Panc1 (cell line): Measurements from ENCODE around the gene FGF9. TPM values are rescaled to one million over a fixed set of nuclear protein-coding genes. Genes with fewer than 3 reads are reported as not detected.

Experiments used
- ATAC-seq: fragments of 200-7000 bp; cut with Tn5 transposase; 2 replicates; pipeline ENCODE4 v1.9.1; 2020; ENCODE audit warnings: mild to moderate bottlenecking, moderate library complexity
- BruUV-seq: library from RNA; stranded (reverse); fragments of 400-500 nt; replicated peaks from 2 replicates; lab custom pipeline; 2021; lab: Mats Ljungman, UMichigan
- CTCF ChIA-PET: fragments of 300-600 bp; sonication (Branson Sonifier 250); formaldehyde crosslinking; loops from one replicate; lab custom pipeline; 2022; ENCODE audit warnings: antibody characterized with exemption; lab: Charles Lee
- POLR2A ChIA-PET: fragments of 300-600 bp; sonication (Branson Sonifier 250); formaldehyde crosslinking; loops from one replicate; lab custom pipeline; 2022; ENCODE audit warnings: antibody characterized with exemption; lab: Charles Lee
- DNase-seq: peaks from one replicate; pipeline ENCODE4 v3.0.0-alpha.2; 2010; ENCODE audit warnings: low read depth, low spot score
- H3K27ac ChIP-seq: 2 replicates; pipeline ENCODE4 v1.5.1; 2011; ENCODE audit warnings: mild to moderate bottlenecking, low read length, inconsistent platforms
- H3K27me3 ChIP-seq: fragments of 200-500 bp; sonication (Bioruptor generic); 2 replicates; pipeline ENCODE4 v1.6.0; 2014; ENCODE audit warnings: low read length, inconsistent platforms; ENCODE audit not compliant: control insufficient read depth, insufficient read depth
- H3K36me3 ChIP-seq: fragments of 200-500 bp; sonication (Bioruptor generic); 2 replicates; pipeline ENCODE4 v1.5.1; 2014; ENCODE audit warnings: inconsistent platforms, mild to moderate bottlenecking, low read length, moderate library complexity; ENCODE audit not compliant: control insufficient read depth, insufficient read depth
- H3K4me1 ChIP-seq: 2 replicates; pipeline ENCODE4 v1.5.1; 2011; ENCODE audit warnings: inconsistent platforms, mild to moderate bottlenecking, low read length, moderate library complexity; ENCODE audit not compliant: control insufficient read depth, insufficient read depth
- H3K4me3 ChIP-seq, 2 experiments: 2 replicates each; pipeline ENCODE4 v1.5.1; 2011 to 2012; ENCODE audit warnings: low read depth in 2 of 2, low read length in 2 of 2, mild to moderate bottlenecking in 2 of 2, inconsistent platforms in 1 of 2, moderate library complexity in 1 of 2
- H3K9me3 ChIP-seq: fragments of 200-500 bp; sonication (Bioruptor generic); 2 replicates; pipeline ENCODE4 v1.5.1; 2014; ENCODE audit warnings: low read depth, mild to moderate bottlenecking, inconsistent platforms, low read length, moderate library complexity; ENCODE audit not compliant: control insufficient read depth, insufficient read depth
- POLR2AphosphoS5 ChIP-seq: IDR thresholded peaks from 2 replicates; pipeline ENCODE4 v1.6.1; 2012; ENCODE audit warnings: mild to moderate bottlenecking, low read depth, low read length, moderate library complexity
- SIN3A ChIP-seq: IDR thresholded peaks from 2 replicates; pipeline ENCODE4 v1.6.1; 2012; ENCODE audit warnings: low read depth, mild to moderate bottlenecking, low read length, moderate library complexity, borderline replicate concordance; ENCODE audit not compliant: insufficient read depth
- TCF7L2 ChIP-seq: IDR thresholded peaks from 2 replicates; pipeline ENCODE4 v1.6.1; 2011; ENCODE audit warnings: mild to moderate bottlenecking, low read depth, low read length, inconsistent platforms
- in situ Hi-C: cut with HindIII; loops from 2 replicates; pipeline ENCODE4 v1.10.0; 2016; ENCODE audit warnings: low sequenced_read_pairs, low pct_unique_long_range_greater_than_20kb
- intact Hi-C: fragments of 100-400 bp; cut with micrococcal nuclease; formaldehyde crosslinking; loops from one replicate; pipeline ENCODE4 v1.10.0; 2022; ENCODE audit not compliant: unreplicated experiment
- total RNA-seq: library from RNA; stranded (reverse); gene quantifications from one replicate; pipeline ENCODE4 v1.2.1, GENCODE V29; 2021; ENCODE audit not compliant: unreplicated experiment
- TF ChIP-seq, protein P1 (sequence below): fragments of 450-650 bp; IDR thresholded peaks from 2 replicates; pipeline ENCODE4 v1.5.1; 2017; ENCODE audit warnings: mild to moderate bottlenecking
- TF ChIP-seq, protein P2 (sequence below), 2 experiments: IDR thresholded peaks; 2 replicates each; pipeline ENCODE4 v1.6.1; 2011 to 2012; ENCODE audit warnings: low read depth in 2 of 2, control low read depth in 1 of 2, low read length in 1 of 2, mild to moderate bottlenecking in 1 of 2, moderate library complexity in 1 of 2; ENCODE audit not compliant: insufficient read depth in 1 of 2

Gene FGF9
- total RNA-seq, 1 experiment from 2014 or later, result not detected

DNA sequence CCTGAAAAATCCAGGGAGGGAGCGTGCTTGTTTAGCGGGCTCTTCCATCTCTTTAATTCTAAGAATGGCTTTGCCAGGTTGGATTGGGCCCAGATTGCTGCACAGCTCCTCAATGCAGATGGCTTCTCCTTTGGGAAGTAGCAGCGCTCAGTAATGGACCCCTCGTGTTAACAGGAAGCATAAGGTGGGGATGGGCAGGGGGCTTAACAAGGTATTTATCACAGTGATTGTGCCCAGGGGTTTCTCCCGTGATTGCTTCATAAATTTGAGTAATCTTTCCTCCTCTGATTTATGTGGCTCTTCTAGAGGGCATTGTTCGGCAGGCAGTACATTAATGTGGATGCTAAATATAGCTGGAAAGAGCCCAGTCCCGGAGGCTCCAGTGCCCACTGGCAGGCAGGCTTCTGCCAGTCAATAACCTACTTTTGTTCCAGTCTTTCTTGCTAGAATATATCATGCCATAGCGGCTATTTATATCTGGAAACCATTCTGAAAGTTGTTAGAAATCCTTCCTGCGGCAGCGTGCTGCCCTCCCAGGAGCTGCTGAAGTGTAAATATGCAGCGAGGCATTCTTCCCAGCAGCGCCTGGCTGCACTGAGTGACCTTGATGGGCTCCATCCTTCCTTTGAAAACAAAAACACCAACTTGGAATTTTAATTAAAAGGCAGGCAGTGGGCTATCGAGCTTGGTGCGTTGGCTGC is 65.0 kb downstream of the FGF9 start:
- intact Hi-C loops (no loop called here), in situ Hi-C loops (no loop called here)
- ChIA-PET POLR2A (interaction anchor here (0.6 kb wide), 1 partner anchor 63 kb away, joined by 3 read pairs; no protein-coding TSS in a partner anchor), CTCF (no interaction called here)
- no peak overlapping the region for H3K27ac ChIP-seq
- H3K4me3 ChIP-seq, result no peak overlapping the region
- no peak for TF ChIP-seq POLR2AphosphoS5
- TF ChIP-seq, protein P1, sequence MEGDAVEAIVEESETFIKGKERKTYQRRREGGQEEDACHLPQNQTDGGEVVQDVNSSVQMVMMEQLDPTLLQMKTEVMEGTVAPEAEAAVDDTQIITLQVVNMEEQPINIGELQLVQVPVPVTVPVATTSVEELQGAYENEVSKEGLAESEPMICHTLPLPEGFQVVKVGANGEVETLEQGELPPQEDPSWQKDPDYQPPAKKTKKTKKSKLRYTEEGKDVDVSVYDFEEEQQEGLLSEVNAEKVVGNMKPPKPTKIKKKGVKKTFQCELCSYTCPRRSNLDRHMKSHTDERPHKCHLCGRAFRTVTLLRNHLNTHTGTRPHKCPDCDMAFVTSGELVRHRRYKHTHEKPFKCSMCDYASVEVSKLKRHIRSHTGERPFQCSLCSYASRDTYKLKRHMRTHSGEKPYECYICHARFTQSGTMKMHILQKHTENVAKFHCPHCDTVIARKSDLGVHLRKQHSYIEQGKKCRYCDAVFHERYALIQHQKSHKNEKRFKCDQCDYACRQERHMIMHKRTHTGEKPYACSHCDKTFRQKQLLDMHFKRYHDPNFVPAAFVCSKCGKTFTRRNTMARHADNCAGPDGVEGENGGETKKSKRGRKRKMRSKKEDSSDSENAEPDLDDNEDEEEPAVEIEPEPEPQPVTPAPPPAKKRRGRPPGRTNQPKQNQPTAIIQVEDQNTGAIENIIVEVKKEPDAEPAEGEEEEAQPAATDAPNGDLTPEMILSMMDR, result no peak
- TF ChIP-seq TCF7L2, result no peak
- TF ChIP-seq SIN3A, result no peak
- TF ChIP-seq, protein P2, sequence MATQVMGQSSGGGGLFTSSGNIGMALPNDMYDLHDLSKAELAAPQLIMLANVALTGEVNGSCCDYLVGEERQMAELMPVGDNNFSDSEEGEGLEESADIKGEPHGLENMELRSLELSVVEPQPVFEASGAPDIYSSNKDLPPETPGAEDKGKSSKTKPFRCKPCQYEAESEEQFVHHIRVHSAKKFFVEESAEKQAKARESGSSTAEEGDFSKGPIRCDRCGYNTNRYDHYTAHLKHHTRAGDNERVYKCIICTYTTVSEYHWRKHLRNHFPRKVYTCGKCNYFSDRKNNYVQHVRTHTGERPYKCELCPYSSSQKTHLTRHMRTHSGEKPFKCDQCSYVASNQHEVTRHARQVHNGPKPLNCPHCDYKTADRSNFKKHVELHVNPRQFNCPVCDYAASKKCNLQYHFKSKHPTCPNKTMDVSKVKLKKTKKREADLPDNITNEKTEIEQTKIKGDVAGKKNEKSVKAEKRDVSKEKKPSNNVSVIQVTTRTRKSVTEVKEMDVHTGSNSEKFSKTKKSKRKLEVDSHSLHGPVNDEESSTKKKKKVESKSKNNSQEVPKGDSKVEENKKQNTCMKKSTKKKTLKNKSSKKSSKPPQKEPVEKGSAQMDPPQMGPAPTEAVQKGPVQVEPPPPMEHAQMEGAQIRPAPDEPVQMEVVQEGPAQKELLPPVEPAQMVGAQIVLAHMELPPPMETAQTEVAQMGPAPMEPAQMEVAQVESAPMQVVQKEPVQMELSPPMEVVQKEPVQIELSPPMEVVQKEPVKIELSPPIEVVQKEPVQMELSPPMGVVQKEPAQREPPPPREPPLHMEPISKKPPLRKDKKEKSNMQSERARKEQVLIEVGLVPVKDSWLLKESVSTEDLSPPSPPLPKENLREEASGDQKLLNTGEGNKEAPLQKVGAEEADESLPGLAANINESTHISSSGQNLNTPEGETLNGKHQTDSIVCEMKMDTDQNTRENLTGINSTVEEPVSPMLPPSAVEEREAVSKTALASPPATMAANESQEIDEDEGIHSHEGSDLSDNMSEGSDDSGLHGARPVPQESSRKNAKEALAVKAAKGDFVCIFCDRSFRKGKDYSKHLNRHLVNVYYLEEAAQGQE (IDR thresholded peaks at IDR 0.05; ENCODE audit: insufficient read depth in 1 of 2, low read depth in 2 of 2, low read length in 1 of 2), result no peak
- no peaks in the 10 kb centered on the region for H3K4me1 ChIP-seq
- DNase-seq, result no peak
- no peak for ATAC-seq
- H3K36me3 ChIP-seq, result no peaks in the 10 kb centered on the region
- no peaks in the 10 kb centered on the region for H3K27me3 ChIP-seq
- H3K9me3 ChIP-seq, result no peaks in the 10 kb centered on the region
- no TSS peak for BruUV-seq

DNA sequence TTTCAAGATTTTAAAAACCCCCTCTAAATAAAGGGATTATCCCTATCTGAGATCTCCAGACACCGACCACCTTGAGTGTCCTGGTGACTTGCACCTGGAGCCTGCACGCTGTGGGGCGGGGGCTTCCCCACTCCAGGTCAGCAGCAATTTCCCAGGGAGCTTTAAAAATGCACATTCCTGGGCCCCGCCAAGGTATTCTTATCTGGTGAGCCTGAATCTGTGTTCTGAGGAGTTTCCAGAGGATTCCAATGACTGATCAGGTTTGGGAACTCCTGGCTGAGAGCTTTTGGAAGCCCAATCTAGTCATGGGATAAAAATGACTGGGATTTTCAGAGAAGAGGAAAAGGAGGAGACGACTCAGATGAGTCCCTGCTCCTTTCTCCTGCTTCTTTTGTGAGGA is 66.1 kb downstream of the FGF9 start:
- H3K36me3 ChIP-seq, result no peaks in the 10 kb centered on the region
- H3K9me3 ChIP-seq, result no peaks in the 10 kb centered on the region
- H3K4me1 ChIP-seq, result no peaks in the 10 kb centered on the region
- H3K4me3 ChIP-seq, result no peak overlapping the region
- ATAC-seq (no peak), DNase-seq (no peak)
- intact Hi-C loops (no loop called here), in situ Hi-C loops (no loop called here)
- no peaks in the 10 kb centered on the region for H3K27me3 ChIP-seq
- ChIA-PET CTCF (no interaction called here), POLR2A (no interaction called here)
- H3K27ac ChIP-seq, result no peak overlapping the region
- no TSS peak for BruUV-seq
- no peak for TF ChIP-seq SIN3A
- TF ChIP-seq, protein P1, result no peak
- no peak for TF ChIP-seq TCF7L2
- TF ChIP-seq, protein P2 (IDR thresholded peaks at IDR 0.05; ENCODE audit: insufficient read depth in 1 of 2, low read depth in 2 of 2, low read length in 1 of 2), result no peak
- TF ChIP-seq POLR2AphosphoS5, result no peak
